ENCODE data around the gene KIAA1549.

DNA sequence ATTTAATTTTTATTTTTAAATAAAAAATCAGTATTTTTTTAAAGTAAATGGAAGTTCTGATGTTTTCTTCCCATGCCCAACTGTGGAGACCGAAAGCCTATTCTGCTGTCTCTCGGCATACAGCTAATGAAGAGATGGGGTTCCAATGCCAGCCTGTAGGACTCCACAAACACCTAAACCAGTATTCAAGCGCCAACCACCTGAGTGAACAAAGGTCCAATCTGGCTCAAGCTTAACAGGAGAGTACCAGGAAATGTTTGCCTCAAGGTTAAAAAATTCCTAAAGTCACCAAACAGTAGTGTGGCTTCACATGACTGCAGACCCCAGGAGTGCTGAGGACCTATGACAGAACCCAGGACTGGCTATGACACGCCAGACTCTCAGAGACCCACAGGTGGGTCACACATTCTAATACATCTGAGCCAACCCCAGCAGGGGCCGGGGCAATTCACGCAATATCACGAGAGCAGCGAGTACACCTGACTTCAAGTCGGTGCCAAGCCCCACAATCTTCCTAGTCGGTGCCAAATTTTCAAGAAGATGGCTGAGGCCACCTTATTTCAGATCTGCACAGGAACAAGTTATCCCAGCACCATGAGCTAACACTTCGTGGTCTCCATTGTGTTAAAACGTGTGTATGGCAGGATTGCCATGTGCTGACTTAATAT is 31.6 kb downstream of the KIAA1549 start:
- TF ChIP-seq, protein P1, sequence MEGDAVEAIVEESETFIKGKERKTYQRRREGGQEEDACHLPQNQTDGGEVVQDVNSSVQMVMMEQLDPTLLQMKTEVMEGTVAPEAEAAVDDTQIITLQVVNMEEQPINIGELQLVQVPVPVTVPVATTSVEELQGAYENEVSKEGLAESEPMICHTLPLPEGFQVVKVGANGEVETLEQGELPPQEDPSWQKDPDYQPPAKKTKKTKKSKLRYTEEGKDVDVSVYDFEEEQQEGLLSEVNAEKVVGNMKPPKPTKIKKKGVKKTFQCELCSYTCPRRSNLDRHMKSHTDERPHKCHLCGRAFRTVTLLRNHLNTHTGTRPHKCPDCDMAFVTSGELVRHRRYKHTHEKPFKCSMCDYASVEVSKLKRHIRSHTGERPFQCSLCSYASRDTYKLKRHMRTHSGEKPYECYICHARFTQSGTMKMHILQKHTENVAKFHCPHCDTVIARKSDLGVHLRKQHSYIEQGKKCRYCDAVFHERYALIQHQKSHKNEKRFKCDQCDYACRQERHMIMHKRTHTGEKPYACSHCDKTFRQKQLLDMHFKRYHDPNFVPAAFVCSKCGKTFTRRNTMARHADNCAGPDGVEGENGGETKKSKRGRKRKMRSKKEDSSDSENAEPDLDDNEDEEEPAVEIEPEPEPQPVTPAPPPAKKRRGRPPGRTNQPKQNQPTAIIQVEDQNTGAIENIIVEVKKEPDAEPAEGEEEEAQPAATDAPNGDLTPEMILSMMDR (conservative IDR thresholded peaks at IDR 0.05; ENCODE audit: low read depth, low read length) = no peak
- no peak for TF ChIP-seq POLR2A (IDR thresholded peaks at IDR 0.05; ENCODE audit: low read depth, low read length)
